ENCODE results near the gene MOCS2. TPM values are rescaled to one million over a fixed set of nuclear protein-coding genes. Genes with fewer than 3 reads are reported as not detected.

The MOCS2 gene
- polyA plus RNA-seq, 3 donors = 86.6 to 92.8 (median 91.5) TPM

GRCh38 chr5:53095931-53096525 lies 13.5 kb downstream of the MOCS2 start:
- DNase-seq (ENCODE audit: low read depth in 3 of 3, low spot score in 2 of 3) = peak; percentile 27 to 52 (median 36)

GRCh38 chr5:53095217-53095616 lies 14.3 kb downstream of the MOCS2 start:
- DNase-seq (ENCODE audit: low read depth in 3 of 3, low spot score in 2 of 3) = no peak

GRCh38 chr5:53092242-53092641 lies 17.3 kb downstream of the MOCS2 start:
- no peak for DNase-seq (ENCODE audit: low read depth in 3 of 3, low spot score in 2 of 3)

- DNase-seq (ENCODE audit: low read depth in 3 of 3, low spot score in 2 of 3) = no peak
These were observed 18.3 kb downstream of the MOCS2 start for GRCh38 chr5:53091289-53091688.

- DNase-seq (ENCODE audit: low read depth in 3 of 3, low spot score in 2 of 3) = no peak
These were observed 19.3 kb downstream of the MOCS2 start for GRCh38 chr5:53090229-53090628.

- no peak for DNase-seq (ENCODE audit: low read depth in 3 of 3, low spot score in 2 of 3)
These were observed 20.0 kb downstream of the MOCS2 start for GRCh38 chr5:53089481-53089991.

- DNase-seq (ENCODE audit: low read depth in 3 of 3, low spot score in 2 of 3) = no peak
These were observed 21.9 kb downstream of the MOCS2 start for GRCh38 chr5:53087621-53088121.

- DNase-seq (ENCODE audit: low read depth in 3 of 3, low spot score in 2 of 3) = no peak
These were observed 22.4 kb downstream of the MOCS2 start for GRCh38 chr5:53087171-53087570.

- DNase-seq (ENCODE audit: low read depth in 3 of 3, low spot score in 2 of 3) = no peak
These were observed 24.9 kb downstream of the MOCS2 start for GRCh38 chr5:53084546-53085255.

- no peak for DNase-seq (ENCODE audit: low read depth in 3 of 3, low spot score in 2 of 3)
These were observed 25.6 kb downstream of the MOCS2 start for GRCh38 chr5:53083927-53084326.

- no peak for DNase-seq (ENCODE audit: low read depth in 3 of 3, low spot score in 2 of 3)
These were observed 29.3 kb downstream of the MOCS2 start for GRCh38 chr5:53080271-53080670.

- DNase-seq (ENCODE audit: low read depth in 3 of 3, low spot score in 2 of 3) = no peak
These were observed 33.5 kb downstream of the MOCS2 start for GRCh38 chr5:53076014-53076583.

- DNase-seq (ENCODE audit: low read depth in 3 of 3, low spot score in 2 of 3) = no peak
These were observed 36.2 kb downstream of the MOCS2 start for GRCh38 chr5:53073348-53073747.

- DNase-seq (ENCODE audit: low read depth in 3 of 3, low spot score in 2 of 3) = no peak
These were observed 37.8 kb downstream of the MOCS2 start for GRCh38 chr5:53071738-53072137.

GRCh38 chr5:53071298-53071697 lies 38.3 kb downstream of the MOCS2 start:
- no peak for DNase-seq (ENCODE audit: low read depth in 3 of 3, low spot score in 2 of 3)

GRCh38 chr5:53069626-53070025 lies 39.9 kb downstream of the MOCS2 start:
- DNase-seq (ENCODE audit: low read depth in 3 of 3, low spot score in 2 of 3) = no peak

GRCh38 chr5:53068291-53068836 lies 41.2 kb downstream of the MOCS2 start:
- DNase-seq (ENCODE audit: low read depth in 3 of 3, low spot score in 2 of 3) = no peak

GRCh38 chr5:53067641-53068040 lies 41.9 kb downstream of the MOCS2 start:
- no peak for DNase-seq (ENCODE audit: low read depth in 3 of 3, low spot score in 2 of 3)

GRCh38 chr5:53066088-53066487 lies 43.5 kb downstream of the MOCS2 start:
- DNase-seq (ENCODE audit: low read depth in 3 of 3, low spot score in 2 of 3) = no peak

GRCh38 chr5:53063791-53064190 lies 45.8 kb downstream of the MOCS2 start:
- no peak for DNase-seq (ENCODE audit: low read depth in 3 of 3, low spot score in 2 of 3)

- DNase-seq (ENCODE audit: low read depth in 3 of 3, low spot score in 2 of 3) = no peak
These were observed 46.4 kb downstream of the MOCS2 start for GRCh38 chr5:53063176-53063575.

Data from right renal cortex interstitium (tissue), 3 donors.